Ureter (tissue), 1 donor: ENCODE results near the gene MGAT3. TPM values are rescaled to one million over a fixed set of nuclear protein-coding genes. Genes with fewer than 3 reads are reported as not detected.
A peak's percentile ranks its signal among the peaks of the same experiment; 100 is the strongest.
"Not testable (repeated sequence)": the region's sequence is repeated elsewhere in the genome, so short reads cannot be mapped to it uniquely, and the experiment has no call there.

ENCODE experiments used
- DNase-seq: peaks from one replicate; pipeline ENCODE4 v3.0.0-alpha.2; 2020; ENCODE audit warnings: low spot score
- total RNA-seq: library from RNA; stranded (reverse); gene quantifications from one replicate; pipeline ENCODE4 v1.2.4, GENCODE V29; 2023
- donor health status: DM: yes; HTN: yes; CAD: no.

Gene MGAT3
- total RNA-seq, 1 donor from 2014 or later, result 12.9 TPM

DNA sequence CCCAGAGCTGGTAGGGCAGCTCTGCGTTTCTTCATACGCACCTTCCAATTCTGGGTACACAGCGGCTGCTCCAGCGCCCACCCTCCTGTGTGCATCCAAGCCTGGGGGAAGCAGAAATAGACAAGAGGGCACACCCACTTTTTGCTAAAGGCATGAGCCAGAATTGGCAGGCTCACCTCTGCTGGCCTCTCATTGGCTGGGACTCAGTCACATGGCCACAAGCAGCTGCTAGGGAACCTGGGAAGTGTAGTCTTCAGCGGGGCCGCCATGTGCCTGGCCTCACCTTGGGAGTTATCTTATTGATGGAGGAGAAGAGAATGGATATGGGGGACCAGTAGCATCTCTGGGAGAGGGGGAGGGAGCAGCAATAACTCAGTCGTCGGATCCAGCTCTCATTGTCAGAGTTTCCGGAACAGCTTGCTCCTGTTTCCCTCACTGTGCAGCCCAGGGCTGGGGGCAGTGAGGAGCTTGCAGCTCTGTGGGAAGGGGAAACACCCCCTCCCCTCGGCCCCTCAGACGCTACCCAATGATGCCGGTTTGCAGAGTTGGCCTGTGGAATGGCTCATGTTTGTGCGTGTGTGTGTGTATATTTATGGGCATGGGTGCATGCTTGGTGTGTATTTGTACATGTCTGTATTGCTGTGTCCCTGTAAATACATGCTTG lies 33.5 kb downstream of the MGAT3 start:
- DNase-seq, result peak; percentile 86

DNA sequence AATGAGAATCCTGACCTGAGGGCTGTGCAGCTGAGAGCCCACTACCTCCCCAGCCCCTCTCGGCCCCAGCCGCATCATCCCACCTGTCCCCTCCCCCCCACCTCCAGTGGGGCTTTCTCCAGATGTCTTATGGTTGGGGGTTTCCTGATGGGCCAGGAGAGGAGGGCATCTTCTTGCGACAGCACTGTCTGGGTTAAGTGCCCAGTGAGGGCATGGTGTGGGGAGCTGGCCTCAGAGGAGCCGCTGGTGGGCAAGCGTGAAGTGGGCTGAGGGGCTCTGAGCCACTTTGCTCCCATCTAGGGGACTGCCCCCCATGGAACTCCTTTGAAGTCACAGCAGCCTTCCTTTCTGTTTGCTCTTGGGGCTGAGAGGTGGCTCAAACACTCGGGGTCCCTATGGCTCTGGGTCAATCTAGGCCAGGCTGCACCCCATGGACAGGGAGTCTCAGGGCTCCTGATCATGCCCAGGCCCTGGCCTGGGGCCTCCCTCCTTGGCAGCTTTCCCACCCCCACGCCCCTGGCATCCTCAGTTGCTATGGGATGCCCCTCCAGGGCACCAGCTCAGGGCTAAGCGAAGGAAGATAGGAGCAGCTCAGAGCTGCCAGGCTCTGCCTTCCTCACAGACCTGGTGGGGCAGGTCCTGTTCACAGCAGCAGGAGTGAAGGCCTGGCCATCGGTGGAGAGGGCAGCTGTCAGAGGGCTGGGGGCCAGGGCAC lies 34.3 kb downstream of the MGAT3 start:
- DNase-seq, result no peak

DNA sequence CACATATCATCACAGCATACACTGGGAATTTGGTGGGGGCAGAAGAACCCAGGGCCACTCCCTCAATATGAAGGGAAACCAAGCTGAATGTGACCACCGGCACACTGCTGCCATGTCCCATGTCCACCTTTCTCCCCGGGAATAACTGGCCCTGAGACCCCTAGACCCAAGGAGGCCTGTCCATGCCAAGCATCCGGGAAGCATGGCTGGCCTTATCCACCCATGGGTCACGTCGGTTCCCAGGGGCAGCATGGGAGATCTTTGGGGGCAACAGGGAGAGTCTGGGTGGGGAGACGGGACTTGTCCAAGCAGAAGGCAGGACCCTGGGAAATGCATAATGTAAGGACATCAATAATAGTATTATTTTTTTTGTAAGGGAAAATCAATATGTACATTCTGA lies 34.9 kb downstream of the MGAT3 start:
- DNase-seq, result no peak

DNA sequence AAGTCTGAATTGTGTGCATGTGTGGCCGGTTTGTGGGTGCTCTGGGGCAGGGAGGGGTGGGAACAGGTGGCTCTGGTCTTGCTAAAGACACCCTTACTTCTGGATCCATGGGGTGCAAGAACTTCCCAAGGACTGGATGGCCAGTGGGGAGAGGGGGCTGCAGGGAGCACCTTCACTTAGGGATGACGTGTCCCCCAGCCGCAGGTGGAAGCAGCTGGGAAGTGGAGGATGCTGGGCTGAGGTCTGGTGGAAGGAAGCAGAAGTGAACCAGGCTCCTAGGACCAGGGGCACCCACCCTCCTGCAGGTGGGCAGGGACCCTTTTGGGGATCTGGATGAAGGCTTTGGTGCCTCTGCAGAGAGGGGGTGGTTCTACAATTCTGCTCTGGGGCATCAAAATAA lies 35.4 kb downstream of the MGAT3 start:
- no peak for DNase-seq

DNA sequence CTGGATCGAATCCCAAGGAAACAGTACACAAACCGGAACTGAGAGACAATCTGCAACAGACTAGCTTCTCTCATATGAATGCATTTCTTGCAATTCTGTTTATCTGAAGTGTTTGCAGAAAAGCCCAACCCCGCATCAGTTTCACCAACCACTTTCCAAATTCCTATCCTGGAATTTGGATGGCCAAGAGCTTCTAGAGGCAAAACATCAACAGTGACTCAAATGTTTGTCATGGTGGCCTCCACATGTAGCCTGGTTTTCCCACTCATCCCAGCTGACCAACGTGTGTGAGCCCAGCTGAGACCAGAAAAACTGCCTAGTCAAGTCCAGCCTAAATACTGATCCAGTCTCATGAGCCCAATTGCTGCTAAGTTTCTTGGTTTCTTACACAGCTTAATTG lies 36.9 kb downstream of the MGAT3 start:
- DNase-seq, result no peak

DNA sequence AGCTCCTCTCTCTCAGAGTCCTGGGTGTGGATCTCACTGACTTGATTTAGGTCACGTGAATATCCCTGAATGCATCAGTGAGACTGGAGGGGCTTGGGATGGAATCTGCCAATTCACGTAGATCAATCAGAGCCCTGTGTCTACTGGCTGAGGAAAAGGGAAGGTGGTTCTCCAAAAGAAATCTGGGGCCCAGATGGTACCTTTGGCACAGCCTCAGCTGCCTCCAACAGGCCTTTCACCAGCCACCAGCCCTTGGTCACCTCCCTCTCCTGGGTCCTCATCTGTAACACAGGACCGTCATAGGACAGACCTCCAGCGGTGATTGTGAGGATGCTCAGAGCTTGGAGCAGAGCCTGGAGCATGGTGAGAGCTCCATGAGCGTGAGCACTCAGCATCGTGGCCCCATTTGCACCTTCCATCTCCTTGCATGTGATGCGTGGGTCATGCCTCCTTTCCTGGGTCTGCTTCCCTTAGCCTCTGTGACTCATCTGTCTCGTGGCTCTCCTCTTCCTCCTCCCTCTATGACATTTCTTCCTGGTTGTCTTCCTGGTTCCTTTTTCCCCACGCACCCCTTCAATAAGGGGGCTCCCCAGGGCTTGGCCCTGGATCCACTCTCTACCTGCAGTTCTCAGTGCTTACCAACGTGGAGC lies 37.8 kb downstream of the MGAT3 start:
- no peak for DNase-seq

DNA sequence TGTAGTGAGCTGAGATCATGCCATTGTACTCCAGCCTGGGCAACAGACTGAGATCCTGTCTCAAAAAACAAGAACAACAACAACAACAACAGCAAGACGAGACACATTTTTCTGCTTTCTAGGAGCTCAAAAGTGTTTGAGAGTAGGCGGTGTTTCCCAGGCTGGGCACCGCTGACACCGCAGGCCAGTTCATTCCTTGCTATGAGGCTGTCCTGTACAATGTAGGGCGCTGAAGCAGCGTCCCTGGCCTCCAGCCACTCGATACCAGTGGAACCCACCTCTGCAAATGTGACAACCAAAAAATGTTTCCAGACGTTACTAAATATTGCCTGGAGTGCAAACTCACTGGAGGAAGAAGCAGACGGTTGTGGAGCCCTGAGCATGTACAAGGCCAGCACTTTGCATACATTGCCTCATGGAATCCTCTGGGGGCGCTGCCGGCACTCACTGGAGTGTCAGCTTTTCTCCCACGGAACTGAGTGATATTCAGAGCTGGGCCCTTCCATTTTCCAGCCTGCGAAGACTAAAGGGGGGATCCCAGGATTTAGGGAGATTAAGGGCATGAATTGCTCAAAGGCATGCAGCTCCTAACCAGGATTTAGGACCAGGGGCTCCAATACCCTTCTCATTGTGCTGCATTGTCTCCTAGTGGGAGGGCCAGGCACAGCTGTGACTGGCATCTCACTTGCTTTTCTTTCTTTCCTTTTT lies 39.5 kb downstream of the MGAT3 start:
- no peak for DNase-seq

DNA sequence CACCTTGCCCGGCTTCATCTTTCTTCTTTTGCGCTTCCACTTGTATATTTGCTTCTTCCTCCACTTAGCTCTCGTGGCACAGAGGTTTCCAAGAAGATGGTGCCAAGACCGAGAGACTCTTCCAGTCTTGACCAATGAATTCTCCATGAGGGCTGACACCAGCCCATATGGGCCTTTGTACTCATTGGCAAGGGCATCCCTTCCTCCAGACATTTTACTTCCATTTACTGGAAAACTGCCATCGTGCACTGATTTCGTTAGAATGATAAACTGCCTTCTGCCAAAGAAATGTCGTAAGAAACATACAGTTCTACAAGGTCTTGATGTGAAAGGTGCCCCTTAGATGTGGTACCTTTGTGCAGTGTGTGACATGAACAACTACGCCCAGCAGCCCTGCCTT lies 40.6 kb downstream of the MGAT3 start:
- DNase-seq, result no peak

DNA sequence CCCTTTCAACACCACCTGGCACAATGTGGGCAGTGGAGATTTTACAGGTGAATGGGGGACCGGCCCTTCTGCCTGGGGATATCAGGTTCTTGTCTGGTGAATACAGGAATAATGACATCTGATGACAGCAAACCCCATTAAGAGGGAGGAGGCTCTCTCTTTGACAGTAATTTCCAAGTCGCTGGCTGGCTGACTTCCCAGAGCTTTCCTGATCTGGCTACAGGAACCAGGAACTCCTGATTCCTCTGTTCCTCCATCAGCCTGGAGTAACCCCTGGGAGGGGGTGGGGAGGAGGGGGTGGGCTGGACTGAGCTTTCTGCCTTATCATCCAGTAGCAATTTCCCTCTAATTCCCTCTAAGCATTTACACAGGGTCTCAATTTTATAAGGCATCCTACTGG lies 41.6 kb downstream of the MGAT3 start:
- DNase-seq, result no peak

DNA sequence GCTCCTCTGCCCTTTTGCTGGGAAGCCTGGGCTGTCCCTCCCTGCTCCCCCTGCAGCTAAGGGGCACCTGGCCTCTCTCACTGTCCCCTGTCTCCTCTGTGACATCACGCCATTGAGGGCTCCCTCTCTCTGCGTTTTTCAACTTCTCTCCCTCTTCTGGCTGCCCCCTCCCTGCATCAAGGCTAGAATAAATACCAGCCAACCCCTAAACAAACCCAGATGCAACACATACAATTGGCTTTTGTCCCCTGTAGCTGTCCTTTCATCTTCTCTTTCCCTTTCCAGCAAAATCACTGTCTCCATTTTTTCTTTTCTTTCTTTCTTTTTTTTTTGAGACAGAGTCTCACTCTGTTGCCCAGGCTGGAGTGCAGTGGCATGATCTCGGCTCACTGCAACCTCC lies 42.0 kb downstream of the MGAT3 start:
- DNase-seq, result no peak

DNA sequence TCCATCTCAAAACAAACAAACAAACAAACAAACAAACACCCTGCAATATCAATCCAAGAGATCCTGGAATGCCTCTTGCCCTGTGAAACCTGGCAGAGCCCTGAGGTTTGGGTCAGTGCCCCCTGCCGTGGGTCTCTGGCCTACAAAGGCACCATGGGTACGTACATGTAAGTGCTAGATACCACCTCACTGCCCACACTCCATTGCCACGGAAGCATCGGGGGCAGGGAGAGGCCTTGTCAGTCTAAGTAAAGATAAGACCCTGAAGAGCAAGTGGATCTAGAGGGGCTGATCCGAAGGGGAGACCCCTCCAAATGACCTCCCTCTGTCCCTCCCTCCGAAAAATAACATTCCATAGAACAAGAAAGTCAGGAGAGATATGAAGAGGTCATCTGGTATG lies 43.3 kb downstream of the MGAT3 start:
- no peak for DNase-seq

DNA sequence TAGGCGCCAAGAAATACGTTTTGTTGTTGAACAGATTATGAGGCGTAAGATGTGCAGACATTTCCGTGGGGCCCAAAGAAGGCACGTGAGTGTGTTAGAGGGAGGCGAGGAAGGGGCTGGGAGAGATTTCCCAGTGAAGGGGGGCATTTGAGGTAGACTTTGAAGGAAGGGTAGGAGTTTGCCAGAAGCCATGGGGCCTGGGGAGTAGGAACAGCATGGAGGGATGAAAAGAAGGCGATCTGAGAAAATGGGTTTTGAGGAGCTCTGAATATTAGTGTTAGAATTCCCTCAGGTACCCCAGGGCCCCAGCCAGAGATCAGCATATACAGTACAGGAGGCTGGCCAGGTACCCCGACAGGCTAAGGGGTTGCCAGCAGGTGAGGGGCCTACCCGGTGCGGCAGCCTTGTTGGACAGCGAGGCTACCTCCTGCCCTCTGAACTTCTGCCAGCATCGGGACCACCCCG lies 44.9 kb downstream of the MGAT3 start:
- DNase-seq, result no peak

DNA sequence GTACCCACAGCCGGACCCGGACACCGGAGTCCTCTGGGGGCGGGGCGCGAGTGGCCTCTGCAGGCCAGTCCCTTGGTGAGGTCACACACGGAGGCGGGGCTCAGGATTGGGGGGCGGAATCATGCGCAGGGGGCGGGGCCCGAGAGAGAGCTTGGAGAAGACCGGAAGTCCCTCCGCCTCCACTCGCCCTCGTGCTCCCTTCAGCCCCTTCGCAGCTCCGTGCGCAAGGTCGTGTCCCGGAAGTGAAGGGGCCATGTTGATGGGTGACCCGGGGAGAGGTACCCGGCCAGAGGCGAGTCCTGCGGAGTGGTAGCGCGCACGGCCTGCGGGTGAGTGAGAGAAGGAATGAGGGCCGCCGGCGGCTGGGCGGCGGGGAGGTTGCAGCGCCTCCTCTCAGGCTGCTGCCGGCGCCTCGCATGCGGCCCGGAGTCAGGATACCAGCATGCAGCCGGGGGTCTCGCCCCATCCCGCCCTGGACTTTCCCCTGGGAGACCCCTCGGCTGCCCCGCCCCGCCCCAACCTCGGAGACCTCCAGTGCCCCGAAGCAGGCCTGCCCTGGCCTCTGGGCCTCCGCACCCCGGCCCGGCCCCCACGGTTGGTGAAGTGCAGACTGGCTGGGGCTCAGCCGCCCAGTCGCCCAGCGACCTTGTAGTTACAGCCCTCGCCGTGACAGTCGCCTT lies 45.4 kb downstream of the MGAT3 start, which contains the start of gene MIEF1:
MIEF1 (plus strand) TSS at position 182 of the 680 bp plus-strand sequence. CDS start 9,005 bp downstream, outside the sequence.
- peak; percentile 98 for DNase-seq

DNA sequence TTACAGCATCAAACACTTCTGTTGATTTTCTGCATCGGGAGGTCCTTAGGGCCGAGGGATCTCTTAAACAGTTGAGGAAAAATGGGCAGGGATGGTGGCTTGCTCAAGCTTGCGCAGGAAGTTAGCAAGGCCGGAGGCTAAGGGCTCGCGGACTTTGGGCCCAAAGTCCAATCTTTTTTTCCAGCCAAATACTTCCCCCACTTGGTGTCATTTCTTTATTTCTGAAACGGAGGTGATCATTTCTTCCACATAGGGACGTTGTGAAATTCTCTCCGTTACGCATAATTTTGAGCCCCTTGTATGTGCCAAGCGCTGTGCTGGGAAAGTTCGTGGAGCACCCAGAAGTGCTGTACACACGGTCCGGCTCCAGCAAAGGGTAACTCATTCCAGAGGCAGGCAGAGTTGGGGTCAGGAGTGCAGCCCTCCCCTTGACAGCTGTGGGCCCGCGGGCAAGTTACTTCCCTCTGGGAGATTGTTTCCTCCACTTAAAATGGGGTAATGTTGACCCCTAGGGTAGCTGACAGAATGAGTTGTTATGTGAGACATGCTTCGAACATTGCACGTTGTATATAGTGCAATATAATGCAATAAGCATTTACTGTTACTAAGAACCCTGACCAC lies 46.1 kb downstream of the MGAT3 start:
- DNase-seq, result no peak

DNA sequence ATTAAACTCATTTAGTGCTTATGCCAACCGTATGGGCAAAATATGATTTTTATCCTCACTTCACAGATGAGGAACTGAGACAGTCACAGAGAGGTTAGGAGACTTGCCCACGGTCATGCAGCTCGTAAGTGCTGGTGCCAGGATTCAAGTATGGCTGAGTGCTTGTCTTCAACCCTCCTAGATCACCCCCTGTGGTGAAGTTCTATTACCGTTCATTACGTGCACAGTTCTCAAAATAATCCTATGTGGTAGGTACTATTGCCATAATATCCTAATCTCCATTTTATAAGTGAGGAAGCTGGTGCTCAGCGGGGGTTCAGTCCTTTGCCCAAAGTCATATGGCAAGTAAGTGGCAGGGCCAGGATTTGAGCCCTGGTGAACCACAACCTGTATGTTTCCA lies 46.8 kb downstream of the MGAT3 start:
- no peak for DNase-seq

DNA sequence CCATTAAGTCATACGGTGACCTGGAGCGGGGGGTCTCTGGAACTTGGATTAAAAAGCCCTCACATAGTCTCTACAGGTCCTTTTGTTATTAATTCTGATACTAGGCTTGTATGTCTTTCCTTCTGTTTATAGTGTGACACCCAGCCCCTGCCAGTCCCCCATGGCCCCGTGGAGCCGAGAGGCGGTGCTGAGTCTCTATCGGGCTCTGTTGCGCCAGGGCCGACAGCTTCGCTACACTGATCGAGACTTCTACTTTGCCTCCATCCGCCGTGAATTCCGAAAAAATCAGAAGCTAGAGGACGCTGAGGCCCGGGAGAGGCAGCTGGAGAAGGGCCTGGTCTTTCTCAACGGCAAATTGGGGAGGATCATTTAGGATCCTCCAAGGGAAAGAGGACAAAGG lies 47.3 kb downstream of the MGAT3 start:
- no peak for DNase-seq

DNA sequence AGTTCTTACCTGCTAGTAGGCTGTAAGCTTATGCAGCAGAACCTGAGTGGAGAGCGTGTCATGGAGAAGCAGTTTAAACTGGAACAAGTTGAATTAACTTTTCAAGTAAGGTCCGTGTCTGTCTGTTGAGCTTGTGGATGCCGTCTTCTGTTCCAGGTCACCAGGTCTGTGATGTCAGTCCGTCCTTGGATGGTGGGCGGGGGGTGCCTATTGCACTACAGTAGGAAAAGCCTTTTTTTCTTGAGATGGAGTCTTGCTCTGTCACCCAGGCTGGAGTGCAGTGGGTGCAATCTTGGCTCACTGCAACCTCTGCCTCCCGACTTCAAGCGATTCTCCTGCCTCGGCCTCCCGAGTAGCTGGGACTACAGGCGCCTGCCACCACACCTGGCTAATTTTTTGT lies 50.2 kb downstream of the MGAT3 start:
- not testable (repeated sequence) for DNase-seq

DNA sequence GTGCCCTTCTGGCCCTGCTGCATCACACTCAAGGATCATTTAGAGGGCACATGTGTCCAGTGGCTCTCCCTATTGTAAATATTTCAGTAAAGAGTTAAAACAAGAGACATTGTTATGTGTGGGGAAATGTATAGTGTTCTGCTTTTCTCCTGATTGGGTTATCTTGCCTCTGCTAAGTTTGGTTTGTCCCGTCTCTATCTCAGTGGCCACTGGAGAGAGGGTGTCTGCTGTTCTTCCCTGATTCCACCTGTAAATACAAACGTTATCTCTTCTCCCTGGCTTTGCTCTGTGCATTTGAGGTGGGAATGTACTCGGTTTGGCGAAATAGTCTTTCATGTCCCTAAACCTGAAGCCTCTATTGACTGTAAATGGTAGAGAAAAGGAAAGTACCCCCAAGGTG lies 51.6 kb downstream of the MGAT3 start:
- DNase-seq, result no peak

DNA sequence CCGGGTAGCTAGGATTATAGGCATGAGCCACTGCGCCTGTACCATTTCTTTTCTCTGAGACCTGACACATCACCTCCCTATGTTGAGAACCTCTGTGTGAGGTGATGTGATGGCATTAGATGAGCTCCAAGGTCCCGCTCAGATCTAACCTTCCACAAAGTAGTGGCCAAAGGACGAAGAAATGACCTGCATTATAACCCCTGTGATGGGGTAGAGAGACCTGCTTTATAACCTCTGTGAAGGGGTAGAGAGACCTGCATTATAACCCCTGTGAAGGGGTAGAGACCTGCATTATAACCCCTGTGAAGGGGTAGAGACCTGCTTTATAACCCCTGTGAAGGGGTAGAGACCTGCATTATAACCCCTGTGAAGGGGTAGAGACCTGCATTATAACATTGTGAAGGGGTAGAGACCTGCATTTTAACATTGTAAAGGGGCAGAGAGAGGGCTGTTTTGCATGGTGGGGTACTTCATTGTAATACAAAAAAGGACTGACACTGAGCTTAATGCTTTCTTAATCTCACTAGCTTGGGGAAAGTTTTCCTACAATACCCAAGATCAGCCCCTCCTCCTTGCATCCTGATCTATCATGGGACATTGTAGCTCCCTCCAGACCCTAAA lies 53.8 kb downstream of the MGAT3 start:
- no peak for DNase-seq

DNA sequence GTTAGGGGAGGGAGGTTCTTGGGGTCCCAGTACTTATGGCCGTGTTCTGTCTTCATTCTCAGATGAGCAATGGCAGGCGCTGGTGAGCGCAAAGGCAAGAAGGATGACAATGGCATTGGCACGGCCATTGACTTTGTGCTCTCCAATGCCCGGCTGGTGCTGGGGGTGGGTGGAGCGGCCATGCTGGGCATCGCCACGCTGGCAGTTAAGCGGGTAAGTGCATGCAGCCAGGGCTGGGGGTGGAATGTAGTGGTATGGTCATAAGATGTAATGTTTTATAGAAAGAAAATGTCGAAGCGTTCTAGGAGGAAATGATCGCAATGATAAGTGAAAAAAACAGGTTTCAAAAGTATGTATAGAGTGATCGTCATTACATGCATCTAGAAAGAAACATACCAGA lies 54.4 kb downstream of the MGAT3 start:
- DNase-seq, result no peak

DNA sequence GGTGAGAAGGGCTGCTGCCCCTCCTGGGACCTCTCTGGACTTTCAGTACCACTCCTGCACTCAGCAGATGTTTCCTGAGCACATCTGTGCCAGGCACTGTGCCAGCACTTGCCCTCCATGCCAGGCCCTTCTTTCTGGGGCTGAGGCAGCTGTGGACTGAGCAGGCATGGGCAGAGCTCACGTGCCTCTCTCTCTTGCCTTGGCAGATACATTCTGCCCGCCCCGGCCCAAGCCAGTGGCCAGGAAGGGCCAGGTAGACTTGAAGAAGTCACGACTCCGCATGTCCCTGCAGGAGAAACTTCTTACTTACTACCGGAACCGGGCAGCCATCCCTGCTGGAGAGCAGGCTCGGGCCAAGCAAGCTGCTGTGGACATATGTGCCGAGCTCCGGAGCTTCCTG lies 55.2 kb downstream of the MGAT3 start:
- no peak for DNase-seq
